ENCODE data around the gene INPP5B. TPM values are rescaled to one million over a fixed set of nuclear protein-coding genes. Genes with fewer than 3 reads are reported as not detected.
A peak's percentile ranks its signal among the peaks of the same experiment; 100 is the strongest.
"Not testable (repeated sequence)": the region's sequence is repeated elsewhere in the genome, so short reads cannot be mapped to it uniquely, and the experiment has no call there.

Gene INPP5B
- total RNA-seq (2014; rRNA removed; shearing (Covaris generic); ENCODE audit: low replicate concordance): 45.7 and 47.0 TPM in 2 replicates

DNA sequence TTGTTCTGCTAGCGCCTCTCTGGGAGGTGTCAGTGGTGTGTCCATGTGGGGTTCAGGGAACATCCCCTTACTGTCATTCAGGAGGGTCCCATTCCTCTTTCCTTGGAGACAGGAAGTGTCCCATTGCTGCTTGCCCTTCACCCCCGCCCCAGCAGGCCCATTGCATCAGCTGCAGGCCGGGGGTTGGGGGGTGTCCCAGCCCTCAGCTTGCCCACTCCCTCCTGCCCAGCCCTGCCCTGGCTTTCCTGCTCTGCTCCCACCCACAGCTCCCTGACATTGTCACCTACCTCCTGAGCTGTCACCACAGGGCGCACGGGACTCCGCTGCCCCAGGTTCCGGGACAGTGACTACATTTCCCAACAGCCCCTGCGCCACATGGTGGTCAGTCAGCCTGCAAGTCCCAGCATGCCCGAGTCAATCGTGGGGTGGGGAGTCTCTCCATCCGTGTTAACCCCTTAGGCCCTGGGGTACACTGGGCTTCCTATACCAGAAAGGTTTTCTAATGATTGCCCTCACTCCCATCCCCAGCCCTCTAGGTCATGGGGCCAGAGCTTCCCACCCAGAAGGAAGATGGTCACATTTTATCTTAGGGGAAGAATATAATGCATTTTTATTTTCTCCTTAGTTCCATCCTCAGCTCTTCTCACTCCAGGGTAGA lies at the start of gene INPP5B:
TSS of gene INPP5B (minus strand) at position 351 of the 658 bp plus-strand sequence. CDS start 745 bp downstream, outside the sequence.
- Histone ChIP-seq H3K9me3 (ENCODE audit: low read length) (no peaks in the 10 kb centered on the region), H3K4me1 (ENCODE audit: low read length) (peaks cover 37% of the 10 kb centered on the region), H3K36me3 (ENCODE audit: insufficient read depth, low read length) (no peaks in the 10 kb centered on the region), H4K20me1 (ENCODE audit: insufficient read depth, low read depth, low read length) (no peaks in the 10 kb centered on the region), H3K9ac (ENCODE audit: low read length) (peak within 1 kb of the TSS; percentile 83), H3K27ac (ENCODE audit: low read length) (peak within 1 kb of the TSS; percentile 52), H2AFZ (ENCODE audit: low read length) (peak within 1 kb of the TSS; percentile 82), H3K79me2 (ENCODE audit: low read length) (no peaks in the 10 kb centered on the region), H3K27me3 (ENCODE audit: low read length) (no peaks in the 10 kb centered on the region), H3K4me3 (ENCODE audit: low read length) (peak within 1 kb of the TSS; percentile 92), H3K4me2 (ENCODE audit: low read depth, low read length, poor library complexity, severe bottlenecking) (peak within 1 kb of the TSS; percentile 84), H3K9me2 (replicated peaks; ENCODE audit: insufficient read depth, low read length) (no peaks in the 10 kb centered on the region)
- DNase-seq: peak; percentile 94

DNA sequence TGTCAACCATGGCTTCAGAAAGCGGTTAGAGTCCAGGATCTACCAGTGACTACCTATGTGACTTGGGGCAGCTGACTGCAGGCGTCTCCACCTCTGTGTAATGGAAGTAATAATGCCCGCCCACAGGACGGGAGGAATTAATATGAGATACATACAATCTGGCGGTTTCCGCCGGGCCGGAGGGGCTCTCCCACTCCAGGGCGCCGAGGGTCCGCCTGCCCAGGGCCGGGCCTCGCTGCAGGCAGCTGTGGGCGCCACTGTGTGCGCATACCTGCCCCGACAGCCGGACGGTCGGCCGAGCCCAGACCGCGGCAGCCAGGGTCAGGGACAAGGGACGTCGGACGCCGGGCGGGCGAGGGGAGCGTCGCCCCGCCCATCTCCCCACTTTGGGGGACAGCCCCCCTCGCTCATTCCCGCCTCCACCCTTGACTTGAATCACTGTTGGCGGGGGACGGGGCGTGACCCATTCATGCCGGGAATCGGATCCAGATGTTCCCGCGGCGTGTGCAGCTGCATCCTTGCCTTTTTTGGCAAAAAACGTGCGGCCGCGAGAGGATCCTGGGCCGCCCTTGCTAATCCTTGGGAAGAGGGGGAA lies 49.0 kb upstream of the INPP5B start:
- Histone ChIP-seq H3K9ac (ENCODE audit: low read length) (no peak overlapping the region), H3K9me2 (replicated peaks; ENCODE audit: insufficient read depth, low read length) (no peaks in the 10 kb centered on the region), H3K4me2 (ENCODE audit: low read depth, low read length, poor library complexity, severe bottlenecking) (no peak overlapping the region), H3K4me1 (ENCODE audit: low read length) (peaks cover 6% of the 10 kb centered on the region; the same call in 1 of the 2 replicates), H3K27ac (ENCODE audit: low read length) (no peak overlapping the region), H4K20me1 (ENCODE audit: insufficient read depth, low read depth, low read length) (no peaks in the 10 kb centered on the region), H3K36me3 (ENCODE audit: insufficient read depth, low read length) (no peaks in the 10 kb centered on the region), H2AFZ (ENCODE audit: low read length) (no peak overlapping the region), H3K27me3 (ENCODE audit: low read length) (no peaks in the 10 kb centered on the region), H3K9me3 (ENCODE audit: low read length) (no peaks in the 10 kb centered on the region), H3K79me2 (ENCODE audit: low read length) (no peaks in the 10 kb centered on the region), H3K4me3 (ENCODE audit: low read length) (no peak overlapping the region)
- no peak for DNase-seq

DNA sequence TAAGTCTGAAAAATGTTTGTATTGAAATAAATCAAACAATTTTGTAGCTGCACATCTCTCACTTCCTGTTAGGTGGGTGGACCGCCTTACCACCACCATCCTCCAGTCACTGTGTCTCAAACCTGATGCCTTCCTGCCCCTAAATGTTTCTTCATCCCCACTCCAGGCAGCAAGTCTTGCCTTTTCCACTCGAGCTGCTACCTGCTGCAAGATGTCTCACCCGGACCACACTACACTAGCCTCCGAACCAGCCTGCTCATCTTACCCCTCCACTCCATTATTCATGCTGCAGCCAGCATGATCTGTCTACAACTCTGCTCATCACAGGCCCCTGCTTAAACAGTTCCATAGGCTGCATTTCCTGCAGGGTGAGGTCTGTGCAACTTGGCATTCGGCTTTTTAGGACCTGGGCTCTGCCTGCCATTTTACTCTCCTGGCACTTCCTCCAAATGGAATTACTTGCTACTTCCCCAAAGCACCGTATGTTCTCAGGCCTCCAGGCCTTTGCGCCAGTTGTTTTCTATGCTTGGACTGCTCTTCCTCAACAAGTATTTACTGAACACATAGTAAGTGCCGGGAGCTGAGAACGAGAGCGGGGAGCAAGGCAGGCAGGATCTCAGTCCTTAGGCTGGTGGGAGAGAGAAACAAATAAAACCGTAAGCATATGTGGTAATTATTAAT lies 48.2 kb upstream of the INPP5B start:
- no peak overlapping the region for H3K4me3 ChIP-seq (ENCODE audit: low read length)
- H2AFZ ChIP-seq (ENCODE audit: low read length): no peak overlapping the region
- H3K27me3 ChIP-seq (ENCODE audit: low read length): no peaks in the 10 kb centered on the region
- no peaks in the 10 kb centered on the region for H4K20me1 ChIP-seq (ENCODE audit: insufficient read depth, low read depth, low read length)
- peaks cover 11% of the 10 kb centered on the region for H3K4me1 ChIP-seq (ENCODE audit: low read length)
- H3K9ac ChIP-seq (ENCODE audit: low read length): no peak overlapping the region
- no peaks in the 10 kb centered on the region for H3K9me3 ChIP-seq (ENCODE audit: low read length)
- no peak overlapping the region for H3K27ac ChIP-seq (ENCODE audit: low read length)
- H3K36me3 ChIP-seq (ENCODE audit: insufficient read depth, low read length): no peaks in the 10 kb centered on the region
- DNase-seq: no peak
- no peaks in the 10 kb centered on the region for H3K79me2 ChIP-seq (ENCODE audit: low read length)
- H3K9me2 ChIP-seq (replicated peaks; ENCODE audit: insufficient read depth, low read length): no peaks in the 10 kb centered on the region
- no peak overlapping the region for H3K4me2 ChIP-seq (ENCODE audit: low read depth, low read length, poor library complexity, severe bottlenecking)

- peak overlapping the region; percentile 100 for H3K4me3 ChIP-seq (ENCODE audit: low read length)
- peak overlapping the region; percentile 94 for H3K9ac ChIP-seq (ENCODE audit: low read length)
- H3K27ac ChIP-seq (ENCODE audit: low read length): peak overlapping the region; percentile 81
- H3K9me3 ChIP-seq (ENCODE audit: low read length): no peaks in the 10 kb centered on the region
- H3K27me3 ChIP-seq (ENCODE audit: low read length): no peaks in the 10 kb centered on the region
- H4K20me1 ChIP-seq (ENCODE audit: insufficient read depth, low read depth, low read length): no peaks in the 10 kb centered on the region
- DNase-seq: peak; percentile 77
- peaks cover 21% of the 10 kb centered on the region for H3K4me1 ChIP-seq (ENCODE audit: low read length)
- peak overlapping the region; percentile 64 for H2AFZ ChIP-seq (ENCODE audit: low read length)
- H3K9me2 ChIP-seq (replicated peaks; ENCODE audit: insufficient read depth, low read length): no peaks in the 10 kb centered on the region
- H3K36me3 ChIP-seq (ENCODE audit: insufficient read depth, low read length): peaks cover 28% of the 10 kb centered on the region; the same call in 1 of the 2 replicates
- H3K79me2 ChIP-seq (ENCODE audit: low read length): peaks cover 30% of the 10 kb centered on the region
- peak overlapping the region; percentile 83 for H3K4me2 ChIP-seq (ENCODE audit: low read depth, low read length, poor library complexity, severe bottlenecking)
These were observed 42.6 kb upstream of the INPP5B start for GRCh38 chr1:37989361-37989930.

DNA sequence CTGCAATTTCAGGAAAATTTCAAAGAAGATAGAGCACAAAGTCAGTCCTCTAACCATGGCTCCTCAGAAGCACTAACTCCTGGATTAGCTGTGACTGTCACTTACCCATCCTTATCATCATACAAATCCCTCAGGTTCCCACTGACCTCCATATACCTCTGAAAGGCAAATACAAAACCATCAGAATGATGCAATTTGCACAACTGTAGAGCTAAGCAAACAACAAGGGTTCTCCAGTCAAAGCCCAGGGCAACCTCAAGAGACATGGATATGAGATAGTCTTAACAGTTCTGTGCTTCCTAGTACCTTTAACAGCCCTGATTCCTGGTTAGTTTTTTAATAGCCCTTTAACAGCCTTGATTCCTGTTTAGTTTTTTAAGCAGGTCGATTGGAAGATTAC lies 40.8 kb upstream of the INPP5B start:
- DNase-seq: no peak
- H3K36me3 ChIP-seq (ENCODE audit: insufficient read depth, low read length): peaks cover 34% of the 10 kb centered on the region
- H2AFZ ChIP-seq (ENCODE audit: low read length): no peak overlapping the region
- peak overlapping the region; percentile 94; the same call in 1 of the 2 replicates for H3K9ac ChIP-seq (ENCODE audit: low read length)
- no peaks in the 10 kb centered on the region for H4K20me1 ChIP-seq (ENCODE audit: insufficient read depth, low read depth, low read length)
- H3K79me2 ChIP-seq (ENCODE audit: low read length): peaks cover 30% of the 10 kb centered on the region
- no peaks in the 10 kb centered on the region for H3K9me2 ChIP-seq (replicated peaks; ENCODE audit: insufficient read depth, low read length)
- H3K27me3 ChIP-seq (ENCODE audit: low read length): no peaks in the 10 kb centered on the region
- no peak overlapping the region for H3K27ac ChIP-seq (ENCODE audit: low read length)
- peak overlapping the region; percentile 83 for H3K4me2 ChIP-seq (ENCODE audit: low read depth, low read length, poor library complexity, severe bottlenecking)
- 0 out of 2 replicates have a peak overlapping the region, but pooled peaks have one; percentile 100 for H3K4me3 ChIP-seq (ENCODE audit: low read length)
- H3K4me1 ChIP-seq (ENCODE audit: low read length): peaks cover 21% of the 10 kb centered on the region
- no peaks in the 10 kb centered on the region for H3K9me3 ChIP-seq (ENCODE audit: low read length)

DNA sequence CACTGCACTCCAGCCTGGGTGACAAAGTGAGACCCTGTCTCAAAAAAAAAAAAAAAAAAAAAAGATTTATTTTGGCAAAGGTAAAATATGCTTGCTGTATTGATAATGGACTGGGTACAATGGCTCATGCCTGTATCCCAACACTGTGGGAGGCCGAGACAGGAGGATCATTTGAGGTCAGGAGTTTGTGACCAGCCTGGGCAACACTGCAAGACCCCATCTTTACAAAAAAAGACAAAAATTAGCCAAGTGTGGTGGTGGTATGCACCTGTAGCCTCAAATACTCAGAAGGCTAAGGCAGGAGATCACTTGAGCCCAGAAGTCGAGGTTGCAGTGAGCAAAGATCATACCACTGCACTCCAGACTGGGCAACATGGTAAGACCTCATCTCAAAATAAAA lies 36.7 kb upstream of the INPP5B start:
- no peak overlapping the region for H3K9ac ChIP-seq (ENCODE audit: low read length)
- peaks cover 9% of the 10 kb centered on the region for H3K4me1 ChIP-seq (ENCODE audit: low read length)
- no peaks in the 10 kb centered on the region for H3K9me3 ChIP-seq (ENCODE audit: low read length)
- H3K9me2 ChIP-seq (replicated peaks; ENCODE audit: insufficient read depth, low read length): no peaks in the 10 kb centered on the region
- H3K4me2 ChIP-seq (ENCODE audit: low read depth, low read length, poor library complexity, severe bottlenecking): no peak overlapping the region
- peaks cover 60% of the 10 kb centered on the region for H3K36me3 ChIP-seq (ENCODE audit: insufficient read depth, low read length)
- no peak for DNase-seq
- no peaks in the 10 kb centered on the region for H3K27me3 ChIP-seq (ENCODE audit: low read length)
- H4K20me1 ChIP-seq (ENCODE audit: insufficient read depth, low read depth, low read length): no peaks in the 10 kb centered on the region
- H2AFZ ChIP-seq (ENCODE audit: low read length): no peak overlapping the region
- peaks cover 19% of the 10 kb centered on the region for H3K79me2 ChIP-seq (ENCODE audit: low read length)
- no peak overlapping the region for H3K4me3 ChIP-seq (ENCODE audit: low read length)
- no peak overlapping the region for H3K27ac ChIP-seq (ENCODE audit: low read length)

- H2AFZ ChIP-seq (ENCODE audit: low read length): no peak overlapping the region
- H3K9me3 ChIP-seq (ENCODE audit: low read length): no peaks in the 10 kb centered on the region
- H3K27me3 ChIP-seq (ENCODE audit: low read length): no peaks in the 10 kb centered on the region
- peaks cover 54% of the 10 kb centered on the region for H3K36me3 ChIP-seq (ENCODE audit: insufficient read depth, low read length)
- H3K9ac ChIP-seq (ENCODE audit: low read length): no peak overlapping the region
- no peak overlapping the region for H3K4me2 ChIP-seq (ENCODE audit: low read depth, low read length, poor library complexity, severe bottlenecking)
- no peak overlapping the region for H3K27ac ChIP-seq (ENCODE audit: low read length)
- no peaks in the 10 kb centered on the region for H3K9me2 ChIP-seq (replicated peaks; ENCODE audit: insufficient read depth, low read length)
- H3K4me1 ChIP-seq (ENCODE audit: low read length): no peaks in the 10 kb centered on the region
- H4K20me1 ChIP-seq (ENCODE audit: insufficient read depth, low read depth, low read length): no peaks in the 10 kb centered on the region
- H3K4me3 ChIP-seq (ENCODE audit: low read length): no peak overlapping the region
- no peak for DNase-seq
- peaks cover 7% of the 10 kb centered on the region for H3K79me2 ChIP-seq (ENCODE audit: low read length)
These were observed 31.7 kb upstream of the INPP5B start for GRCh38 chr1:37978541-37978940.

GRCh38 chr1:37975083-37975482 lies 28.2 kb upstream of the INPP5B start:
- H3K27me3 ChIP-seq (ENCODE audit: low read length); H3K4me2 ChIP-seq (ENCODE audit: low read depth, low read length, poor library complexity, severe bottlenecking); H3K27ac ChIP-seq (ENCODE audit: low read length); H3K9me2 ChIP-seq (replicated peaks; ENCODE audit: insufficient read depth, low read length); H4K20me1 ChIP-seq (ENCODE audit: insufficient read depth, low read depth, low read length); H2AFZ ChIP-seq (ENCODE audit: low read length); H3K9me3 ChIP-seq (ENCODE audit: low read length); H3K4me1 ChIP-seq (ENCODE audit: low read length); H3K9ac ChIP-seq (ENCODE audit: low read length); H3K4me3 ChIP-seq (ENCODE audit: low read length): not testable (repeated sequence)
- Histone ChIP-seq H3K79me2 (ENCODE audit: low read length) (peaks cover 11% of the 10 kb centered on the region), H3K36me3 (ENCODE audit: insufficient read depth, low read length) (peaks cover 35% of the 10 kb centered on the region)
- peak; percentile 59 for DNase-seq
